Endothelial cell of umbilical vein (primary cell): ENCODE results near the gene HBG2.

Experiments used
- EZH2 ChIP-seq: IDR thresholded peaks from 2 replicates; pipeline ENCODE4 v1.6.1; 2012; ENCODE audit warnings: borderline replicate concordance, low read depth, mild to moderate bottlenecking, moderate library complexity, low read length, inconsistent platforms; ENCODE audit not compliant: severe bottlenecking
- FOS ChIP-seq: IDR thresholded peaks from 2 replicates; pipeline ENCODE4 v1.6.1; 2011; ENCODE audit warnings: mild to moderate bottlenecking, low read length, moderate library complexity, borderline replicate concordance; ENCODE audit not compliant: insufficient read depth
- GATA2 ChIP-seq: IDR thresholded peaks from 2 replicates; pipeline ENCODE4 v1.7.0; 2011; ENCODE audit warnings: low read depth, mild to moderate bottlenecking, moderate library complexity, mixed read lengths, low read length; ENCODE audit not compliant: insufficient read length, insufficient read depth
- JUN ChIP-seq: IDR thresholded peaks from 2 replicates; pipeline ENCODE4 v1.6.1; 2011; ENCODE audit warnings: borderline replicate concordance, low read depth; ENCODE audit not compliant: insufficient read length, insufficient read depth
- POLR2A ChIP-seq: IDR thresholded peaks from 2 replicates; pipeline ENCODE4 v1.6.1; 2012; ENCODE audit warnings: low read depth, mild to moderate bottlenecking, control low read depth, low read length
- POLR2AphosphoS5 ChIP-seq: IDR thresholded peaks from 2 replicates; pipeline ENCODE4 v1.6.1; 2012; ENCODE audit warnings: low read depth, mild to moderate bottlenecking, control low read depth, low read length, moderate library complexity; ENCODE audit not compliant: insufficient read depth
- TF ChIP-seq, protein P1 (sequence below), 2 donors: IDR thresholded peaks; 1 replicate in 1 of 2; 2 replicates in 1 of 2; pipeline ENCODE4 v1.5.1; 2011; ENCODE audit warnings: low read length in 2 of 2, mild to moderate bottlenecking in 2 of 2, moderate library complexity in 2 of 2, control low read depth in 1 of 2, inconsistent platforms in 1 of 2, low read depth in 1 of 2; ENCODE audit not compliant: insufficient read depth in 1 of 2; ENCODE audit errors: extremely low read depth in 1 of 2
- TF ChIP-seq, protein P2 (sequence below): IDR thresholded peaks from 2 replicates; pipeline ENCODE4 v1.6.1; 2011; ENCODE audit not compliant: insufficient read depth, insufficient read length

DNA sequence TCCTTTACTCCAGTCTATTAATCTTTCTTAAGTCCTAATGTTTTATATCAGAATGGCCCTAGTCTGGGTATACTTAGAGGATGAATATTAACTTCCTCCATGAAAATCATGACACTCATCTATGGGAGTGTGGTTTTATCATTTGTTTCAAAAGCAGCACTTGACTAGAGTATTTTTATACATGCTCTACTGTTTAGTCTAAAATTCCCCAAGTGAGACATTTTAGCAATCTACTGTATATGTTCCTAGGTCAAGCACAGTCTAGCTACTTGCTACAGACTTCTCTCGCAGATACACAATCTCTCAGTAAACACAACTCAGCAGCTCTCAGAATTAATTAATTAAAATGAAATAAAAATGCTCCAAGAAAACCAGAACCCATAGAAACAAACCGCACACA, 24.8 kb downstream of the HBG2 start:
- TF ChIP-seq GATA2 (no peak), JUN (no peak), POLR2AphosphoS5 (no peak), POLR2A (no peak), EZH2 (no peak), FOS (no peak)
- TF ChIP-seq, protein P1, sequence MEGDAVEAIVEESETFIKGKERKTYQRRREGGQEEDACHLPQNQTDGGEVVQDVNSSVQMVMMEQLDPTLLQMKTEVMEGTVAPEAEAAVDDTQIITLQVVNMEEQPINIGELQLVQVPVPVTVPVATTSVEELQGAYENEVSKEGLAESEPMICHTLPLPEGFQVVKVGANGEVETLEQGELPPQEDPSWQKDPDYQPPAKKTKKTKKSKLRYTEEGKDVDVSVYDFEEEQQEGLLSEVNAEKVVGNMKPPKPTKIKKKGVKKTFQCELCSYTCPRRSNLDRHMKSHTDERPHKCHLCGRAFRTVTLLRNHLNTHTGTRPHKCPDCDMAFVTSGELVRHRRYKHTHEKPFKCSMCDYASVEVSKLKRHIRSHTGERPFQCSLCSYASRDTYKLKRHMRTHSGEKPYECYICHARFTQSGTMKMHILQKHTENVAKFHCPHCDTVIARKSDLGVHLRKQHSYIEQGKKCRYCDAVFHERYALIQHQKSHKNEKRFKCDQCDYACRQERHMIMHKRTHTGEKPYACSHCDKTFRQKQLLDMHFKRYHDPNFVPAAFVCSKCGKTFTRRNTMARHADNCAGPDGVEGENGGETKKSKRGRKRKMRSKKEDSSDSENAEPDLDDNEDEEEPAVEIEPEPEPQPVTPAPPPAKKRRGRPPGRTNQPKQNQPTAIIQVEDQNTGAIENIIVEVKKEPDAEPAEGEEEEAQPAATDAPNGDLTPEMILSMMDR (IDR thresholded peaks at IDR 0.05; ENCODE audit: extremely low read depth in 1 of 2, insufficient read depth in 1 of 2, low read depth in 1 of 2, low read length in 2 of 2), result no peak
- TF ChIP-seq, protein P2, sequence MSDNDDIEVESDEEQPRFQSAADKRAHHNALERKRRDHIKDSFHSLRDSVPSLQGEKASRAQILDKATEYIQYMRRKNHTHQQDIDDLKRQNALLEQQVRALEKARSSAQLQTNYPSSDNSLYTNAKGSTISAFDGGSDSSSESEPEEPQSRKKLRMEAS, result no peak
